ENCODE measurements around the gene VPS50. TPM values are rescaled to one million over a fixed set of nuclear protein-coding genes. Genes with fewer than 3 reads are reported as not detected.

The VPS50 gene, protein sequence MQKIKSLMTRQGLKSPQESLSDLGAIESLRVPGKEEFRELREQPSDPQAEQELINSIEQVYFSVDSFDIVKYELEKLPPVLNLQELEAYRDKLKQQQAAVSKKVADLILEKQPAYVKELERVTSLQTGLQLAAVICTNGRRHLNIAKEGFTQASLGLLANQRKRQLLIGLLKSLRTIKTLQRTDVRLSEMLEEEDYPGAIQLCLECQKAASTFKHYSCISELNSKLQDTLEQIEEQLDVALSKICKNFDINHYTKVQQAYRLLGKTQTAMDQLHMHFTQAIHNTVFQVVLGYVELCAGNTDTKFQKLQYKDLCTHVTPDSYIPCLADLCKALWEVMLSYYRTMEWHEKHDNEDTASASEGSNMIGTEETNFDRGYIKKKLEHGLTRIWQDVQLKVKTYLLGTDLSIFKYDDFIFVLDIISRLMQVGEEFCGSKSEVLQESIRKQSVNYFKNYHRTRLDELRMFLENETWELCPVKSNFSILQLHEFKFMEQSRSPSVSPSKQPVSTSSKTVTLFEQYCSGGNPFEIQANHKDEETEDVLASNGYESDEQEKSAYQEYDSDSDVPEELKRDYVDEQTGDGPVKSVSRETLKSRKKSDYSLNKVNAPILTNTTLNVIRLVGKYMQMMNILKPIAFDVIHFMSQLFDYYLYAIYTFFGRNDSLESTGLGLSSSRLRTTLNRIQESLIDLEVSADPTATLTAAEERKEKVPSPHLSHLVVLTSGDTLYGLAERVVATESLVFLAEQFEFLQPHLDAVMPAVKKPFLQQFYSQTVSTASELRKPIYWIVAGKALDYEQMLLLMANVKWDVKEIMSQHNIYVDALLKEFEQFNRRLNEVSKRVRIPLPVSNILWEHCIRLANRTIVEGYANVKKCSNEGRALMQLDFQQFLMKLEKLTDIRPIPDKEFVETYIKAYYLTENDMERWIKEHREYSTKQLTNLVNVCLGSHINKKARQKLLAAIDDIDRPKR
- 23.9 and 25.6 TPM in 2 replicates for total RNA-seq
- polyA plus RNA-seq, result 4.8 and 6.6 TPM in 2 replicates
- polyA plus RNA-seq (2011; cell fraction: cytosol; rRNA removed), result 6.5 and 6.8 TPM in 2 replicates
- 21.6 and 26.1 TPM in 2 replicates for polyA plus RNA-seq (2011; cell fraction: nucleus; rRNA removed)
- polyA plus RNA-seq (2012), result 9.7 and 12.8 TPM in 2 replicates
- polyA minus RNA-seq, result 28.0 and 40.7 TPM in 2 replicates
- polyA minus RNA-seq (2011; cell fraction: cytosol; rRNA and poly(A)+ RNA removed), result 10.1 TPM
- polyA minus RNA-seq (2011; cell fraction: nucleus; rRNA and poly(A)+ RNA removed), result 73.8 and 108 TPM in 2 replicates
- percentile 77 among the genes with signal in this experiment for Bru-seq, nascent RNA
- BruChase-seq, experiment 1, labeled RNA remaining after a 6-hour chase, result percentile 61 among the genes with signal in this experiment
- percentile 85 among the genes with signal in this experiment for BruChase-seq, experiment 2, labeled RNA remaining after a 2-hour chase
- long read RNA-seq, transcript VPS50-202 (28 exons, 3,613 nt), result major isoform, 13 of 25 reads
- long read RNA-seq, partial matches to known transcripts, result 7 of 25 reads
- long read RNA-seq, other reads (novel, unspliced or antisense), result 5 of 25 reads

GRCh38 chr7:93231799-93232672 lies at the start of gene VPS50:
VPS50 (plus strand) TSS chr7:93232366; CDS start chr7:93232468, 102 bp downstream.
- H3K79me2 ChIP-seq (ENCODE audit: control insufficient read depth, insufficient read depth, low read length), result peaks cover 17% of the 10 kb centered on the region
- TF ChIP-seq POLR2A (IDR thresholded peaks at IDR 0.05; ENCODE audit: low read depth, low read length) (peak; percentile 35), POLR2AphosphoS5 (IDR thresholded peaks at IDR 0.05; ENCODE audit: insufficient read depth, low read depth, low read length) (peak; percentile 27), MYC (IDR thresholded peaks at IDR 0.05; ENCODE audit: low read depth, low read length) (no peak), EZH2 (IDR thresholded peaks at IDR 0.05; ENCODE audit: borderline replicate concordance, low read depth, low read length, severe bottlenecking) (no peak), FOS (IDR thresholded peaks at IDR 0.05; ENCODE audit: borderline replicate concordance, insufficient read depth, low read length) (no peak), GATA2 (IDR thresholded peaks at IDR 0.05; ENCODE audit: insufficient read depth, insufficient read length, low read depth, low read length) (no peak), JUN (IDR thresholded peaks at IDR 0.05; ENCODE audit: borderline replicate concordance, insufficient read depth, insufficient read length, low read depth) (no peak)
- TF ChIP-seq, protein P1, sequence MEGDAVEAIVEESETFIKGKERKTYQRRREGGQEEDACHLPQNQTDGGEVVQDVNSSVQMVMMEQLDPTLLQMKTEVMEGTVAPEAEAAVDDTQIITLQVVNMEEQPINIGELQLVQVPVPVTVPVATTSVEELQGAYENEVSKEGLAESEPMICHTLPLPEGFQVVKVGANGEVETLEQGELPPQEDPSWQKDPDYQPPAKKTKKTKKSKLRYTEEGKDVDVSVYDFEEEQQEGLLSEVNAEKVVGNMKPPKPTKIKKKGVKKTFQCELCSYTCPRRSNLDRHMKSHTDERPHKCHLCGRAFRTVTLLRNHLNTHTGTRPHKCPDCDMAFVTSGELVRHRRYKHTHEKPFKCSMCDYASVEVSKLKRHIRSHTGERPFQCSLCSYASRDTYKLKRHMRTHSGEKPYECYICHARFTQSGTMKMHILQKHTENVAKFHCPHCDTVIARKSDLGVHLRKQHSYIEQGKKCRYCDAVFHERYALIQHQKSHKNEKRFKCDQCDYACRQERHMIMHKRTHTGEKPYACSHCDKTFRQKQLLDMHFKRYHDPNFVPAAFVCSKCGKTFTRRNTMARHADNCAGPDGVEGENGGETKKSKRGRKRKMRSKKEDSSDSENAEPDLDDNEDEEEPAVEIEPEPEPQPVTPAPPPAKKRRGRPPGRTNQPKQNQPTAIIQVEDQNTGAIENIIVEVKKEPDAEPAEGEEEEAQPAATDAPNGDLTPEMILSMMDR (IDR thresholded peaks at IDR 0.05; ENCODE audit: extremely low read depth in 1 of 2, insufficient read depth in 1 of 2, low read depth in 1 of 2, low read length in 2 of 2), result no peak
- TF ChIP-seq, protein P2, sequence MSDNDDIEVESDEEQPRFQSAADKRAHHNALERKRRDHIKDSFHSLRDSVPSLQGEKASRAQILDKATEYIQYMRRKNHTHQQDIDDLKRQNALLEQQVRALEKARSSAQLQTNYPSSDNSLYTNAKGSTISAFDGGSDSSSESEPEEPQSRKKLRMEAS (IDR thresholded peaks at IDR 0.05; ENCODE audit: insufficient read depth, insufficient read length), result peak; percentile 98
- peak within 1 kb of the TSS; percentile 16 for H3K27ac ChIP-seq (ENCODE audit: insufficient read depth, low read depth, low read length)
- peak within 1 kb of the TSS; percentile 99 for H2AFZ ChIP-seq (ENCODE audit: low read depth, low read length)
- H3K9me3 ChIP-seq (replicated peaks; ENCODE audit: control insufficient read depth, insufficient read depth, low read length), result no peaks in the 10 kb centered on the region
- DNase-seq (ENCODE audit: low read depth, low spot score) (peak; percentile 99), FAIRE-seq (peak; percentile 94)
- H3K27me3 ChIP-seq (ENCODE audit: control insufficient read depth in 2 of 2, insufficient read depth in 2 of 2, low read length in 2 of 2), result peaks cover 0 to 8% of the 10 kb centered on the region in 2 experiments
- H4K20me1 ChIP-seq (replicated peaks; ENCODE audit: control insufficient read depth, extremely low read depth, insufficient read depth, low read length), result no peaks in the 10 kb centered on the region
- H3K9me1 ChIP-seq (replicated peaks; ENCODE audit: control insufficient read depth, extremely low read depth, insufficient read depth, low read length), result no peaks in the 10 kb centered on the region
- intact Hi-C loops (cut with micrococcal nuclease), result loop anchor here (2.0 kb wide), 2 partner anchors 47 to 703 kb away; partner anchors contain the start of genes PEX1 and RBM48
- dilution Hi-C loops (cut with MboI; ENCODE audit: extremely low pct_ligation_motif_present, low sequenced_read_pairs), result no loop called here
- peak within 1 kb of the TSS; percentile 77 for H3K9ac ChIP-seq (replicated peaks; ENCODE audit: extremely low read depth, insufficient read depth, low read length)
- H3K4me3 ChIP-seq (replicated peaks in 1 of 3; ENCODE audit: insufficient read depth in 1 of 3, low read depth in 1 of 3, low read length in 3 of 3), result peak within 1 kb of the TSS; percentile 82 to 91 (median 90)
- peak within 1 kb of the TSS; percentile 100 for H3K4me2 ChIP-seq (ENCODE audit: insufficient read depth, low read length)
- no peaks in the 10 kb centered on the region for H3K36me3 ChIP-seq (ENCODE audit: control insufficient read depth in 2 of 2, extremely low read depth in 1 of 2, insufficient read depth in 2 of 2, low read length in 2 of 2)
- peaks cover 14% of the 10 kb centered on the region for H3K4me1 ChIP-seq (ENCODE audit: control insufficient read depth, extremely low read depth, insufficient read depth, low read length)
- POLR2A ChIA-PET, result no interaction called here
- TSS peak; percentile 96 for BruUV-seq (replicated peaks)
- CTCF ChIA-PET, result interaction anchor here (1.6 to 2.8 kb wide), 5 partner anchors 10 to 319 kb away, joined by 4 to 15 read pairs (median 9); no protein-coding TSS in a partner anchor
